CMK (cell line): ENCODE results near the gene ZFAND2B.

Experiments
- DNase-seq: peaks from one replicate; pipeline ENCODE4 v3.0.0-alpha.2; 2010; ENCODE audit warnings: low read depth

The ZFAND2B gene, protein sequence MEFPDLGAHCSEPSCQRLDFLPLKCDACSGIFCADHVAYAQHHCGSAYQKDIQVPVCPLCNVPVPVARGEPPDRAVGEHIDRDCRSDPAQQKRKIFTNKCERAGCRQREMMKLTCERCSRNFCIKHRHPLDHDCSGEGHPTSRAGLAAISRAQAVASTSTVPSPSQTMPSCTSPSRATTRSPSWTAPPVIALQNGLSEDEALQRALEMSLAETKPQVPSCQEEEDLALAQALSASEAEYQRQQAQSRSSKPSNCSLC

GRCh38 chr2:219206328-219207133 lies at the start of gene ZFAND2B:
ZFAND2B (plus strand) TSS chr2:219206782; CDS start chr2:219206988, 206 bp downstream.
- DNase-seq: peak; percentile 80

DNA sequence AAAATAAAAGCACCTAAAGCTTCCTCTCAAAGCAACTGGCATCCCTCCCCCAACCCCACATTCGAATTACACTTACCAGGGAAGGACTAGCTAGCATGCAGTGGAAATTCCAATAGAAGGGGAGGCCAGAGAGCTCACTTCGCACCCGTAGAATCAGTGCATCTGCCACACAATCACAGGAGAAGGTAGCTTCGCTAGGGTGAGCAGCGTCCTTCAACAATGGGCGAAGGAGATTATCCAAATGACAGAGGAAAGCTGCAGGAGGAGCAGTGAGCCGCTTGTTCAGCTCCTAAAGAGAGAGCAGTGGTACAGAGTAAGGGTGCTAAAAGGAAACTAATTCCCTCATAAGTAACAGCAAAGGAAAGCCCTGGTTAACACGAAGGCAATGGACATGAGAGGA lies 49.2 kb upstream of the ZFAND2B start:
- DNase-seq: no peak

GRCh38 chr2:219158025-219158424 lies 48.6 kb upstream of the ZFAND2B start:
- DNase-seq: no peak

- DNase-seq: no peak
Observed at GRCh38 chr2:219158586-219158985, 48.0 kb upstream of the ZFAND2B start.

DNA sequence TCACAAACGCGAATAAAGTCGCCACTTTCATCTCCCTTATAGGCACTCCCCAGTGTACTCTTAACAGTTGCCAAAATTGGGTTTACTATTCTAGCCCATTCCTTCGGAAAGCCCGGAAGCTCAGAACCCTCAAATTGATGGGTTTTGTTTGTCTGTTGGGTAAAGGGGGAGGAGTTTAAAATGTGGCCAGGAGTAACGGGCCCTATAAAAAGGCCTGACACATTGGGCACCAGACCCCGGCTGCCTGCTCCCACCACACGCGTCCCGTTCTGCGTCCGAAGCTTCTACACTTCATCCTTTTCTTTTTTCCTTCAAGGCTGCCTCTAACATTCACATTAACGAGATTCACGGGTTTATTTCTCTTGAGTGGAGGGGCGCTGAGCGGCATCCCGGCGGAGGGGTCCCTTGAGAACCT lies 46.8 kb upstream of the ZFAND2B start:
- DNase-seq: no peak

- peak; percentile 88 for DNase-seq
Observed at GRCh38 chr2:219160186-219161017, 46.2 kb upstream of the ZFAND2B start, which contains the start of gene NHEJ1. NHEJ1 (minus strand) TSS chr2:219160815; CDS start chr2:219158362, 2,453 bp downstream.

DNA sequence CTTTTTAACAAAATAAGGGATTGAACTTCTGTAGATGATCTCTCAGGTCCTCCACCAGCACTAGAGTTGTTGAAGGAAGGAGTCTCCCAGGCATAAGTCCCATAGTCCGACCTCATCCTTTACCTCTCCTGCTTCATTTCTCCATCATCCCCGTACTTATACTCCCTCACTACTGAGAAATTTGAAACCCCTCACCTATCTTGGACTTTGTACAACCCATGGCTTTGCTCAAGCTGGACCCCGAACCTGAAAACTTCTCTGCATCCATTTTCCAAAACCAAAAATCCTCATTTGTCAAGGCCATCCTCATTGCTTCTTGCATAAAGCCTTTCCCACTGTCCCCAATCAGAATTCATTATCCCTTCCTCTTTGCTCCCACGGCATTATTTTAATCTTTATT lies 45.5 kb upstream of the ZFAND2B start:
- no peak for DNase-seq

DNA sequence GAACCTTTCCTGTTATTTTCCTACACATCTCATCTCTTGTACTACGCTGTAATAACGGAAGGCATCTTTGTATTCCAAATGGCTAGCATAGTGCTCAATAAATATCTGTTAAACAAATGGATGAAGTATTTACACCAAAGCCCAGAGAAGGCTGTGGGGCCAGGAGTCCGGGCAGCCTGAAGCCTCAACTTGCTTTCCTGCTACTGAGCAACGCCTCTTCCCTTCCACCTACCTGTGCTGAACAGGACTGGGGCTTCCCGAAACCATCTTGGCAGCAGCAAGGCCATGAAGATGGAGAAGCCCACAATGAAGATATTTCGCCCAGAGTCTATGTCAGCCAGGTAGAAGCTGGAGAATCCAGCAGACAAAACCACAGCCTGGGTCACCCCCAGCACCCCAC lies 43.4 kb upstream of the ZFAND2B start:
- DNase-seq: no peak

- DNase-seq: no peak
Observed at GRCh38 chr2:219165058-219165911, 41.3 kb upstream of the ZFAND2B start.

DNA sequence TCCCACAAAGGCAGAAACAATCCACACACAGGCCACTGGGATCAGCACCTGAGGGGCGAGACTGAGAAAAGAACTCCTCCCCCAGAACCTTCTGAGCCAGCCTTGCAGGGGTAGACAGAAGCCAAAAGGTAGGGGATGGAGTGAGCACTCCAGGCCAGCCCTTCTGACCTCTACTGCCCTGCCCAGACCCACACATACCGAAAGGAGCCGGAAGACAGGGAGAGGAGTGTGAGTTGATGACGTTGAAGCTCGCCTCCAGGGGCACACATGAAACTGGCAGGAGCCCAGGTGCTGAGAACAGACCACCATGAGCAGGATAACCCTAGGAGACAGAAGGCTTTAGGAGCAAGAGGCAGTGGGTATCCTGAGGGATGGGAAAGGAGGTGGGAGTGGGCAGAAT lies 38.6 kb upstream of the ZFAND2B start:
- DNase-seq: no peak

DNA sequence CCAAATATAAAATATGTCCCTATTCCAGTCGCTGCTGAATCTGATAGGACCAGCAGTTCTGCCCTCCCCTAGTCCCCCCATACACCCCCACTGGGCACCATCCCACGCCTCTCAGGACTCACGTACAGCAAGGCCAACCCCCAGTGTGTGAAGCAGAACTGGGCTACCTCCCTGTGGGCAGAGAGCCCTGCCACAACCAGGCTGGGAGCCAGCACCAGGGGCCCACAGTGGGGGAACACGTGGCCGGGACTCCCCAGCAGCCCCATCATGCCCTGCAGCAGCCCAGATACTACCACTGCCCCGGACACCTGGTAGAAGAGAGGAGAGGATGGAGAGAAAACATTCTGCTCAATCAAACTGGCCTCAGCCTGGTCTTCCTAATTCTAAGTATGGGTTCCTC lies 38.1 kb upstream of the ZFAND2B start:
- DNase-seq: no peak

- no peak for DNase-seq
Observed at GRCh38 chr2:219168932-219169331, 37.6 kb upstream of the ZFAND2B start.

DNA sequence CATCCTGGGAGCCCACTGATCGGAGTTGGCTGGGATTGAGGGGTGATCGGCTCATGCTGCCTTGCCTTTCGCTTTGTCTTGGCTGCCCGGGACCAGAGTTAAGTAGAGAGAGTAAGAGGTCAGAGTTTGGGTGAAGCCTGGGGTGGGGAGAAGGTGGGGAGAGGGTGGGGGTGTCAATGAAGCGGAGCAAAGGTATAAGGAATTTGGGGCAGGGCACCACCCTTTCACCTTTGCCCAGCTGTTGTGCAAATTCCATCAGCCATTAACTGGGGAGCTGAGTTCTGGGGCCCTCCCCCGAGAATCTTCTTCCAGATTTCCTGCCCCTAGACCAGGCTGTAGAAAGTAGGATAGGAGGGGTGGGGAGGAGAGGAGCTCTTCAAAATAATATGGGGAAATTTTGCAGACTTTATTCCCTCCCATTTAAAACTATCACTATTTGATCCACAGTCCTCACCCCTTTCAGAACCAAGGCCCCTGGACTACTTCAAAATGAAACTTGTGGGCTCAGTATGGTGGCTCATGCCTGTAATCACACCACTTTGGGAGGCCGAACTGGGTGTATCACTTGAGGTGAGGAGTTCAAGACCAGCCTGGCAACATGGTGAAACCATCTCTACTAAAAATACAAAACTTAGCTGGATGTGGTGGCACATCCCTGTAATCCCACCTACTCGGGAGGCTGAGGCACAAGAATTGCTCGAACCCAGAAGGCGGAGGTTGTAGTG lies 36.5 kb upstream of the ZFAND2B start, which contains the start of gene SLC23A3:
TSS of gene SLC23A3 (minus strand) at position 100 of the 725 bp plus-strand sequence. CDS start at position 55, 45 bp downstream.
- DNase-seq: no peak

DNA sequence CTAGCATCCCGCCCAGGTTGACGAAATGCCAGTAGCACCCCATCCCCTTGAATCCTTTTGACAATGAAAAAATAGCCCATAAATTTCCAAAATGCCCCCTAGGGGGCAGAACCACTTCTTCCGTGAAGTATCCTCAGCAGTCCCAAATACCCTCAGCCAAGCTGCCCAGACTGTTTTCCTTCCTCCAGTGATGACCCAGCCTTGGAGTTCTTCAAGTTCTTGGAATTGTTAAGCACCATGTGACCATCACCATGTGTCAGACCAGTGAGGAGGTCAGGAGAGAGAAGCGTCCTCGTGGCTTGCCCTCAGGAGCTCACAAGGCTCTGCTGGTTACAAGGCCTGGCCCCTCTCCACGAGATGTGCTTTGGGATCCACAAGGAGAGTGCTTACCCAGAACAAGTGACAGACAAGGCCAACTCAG lies 35.3 kb upstream of the ZFAND2B start:
- DNase-seq: no peak

DNA sequence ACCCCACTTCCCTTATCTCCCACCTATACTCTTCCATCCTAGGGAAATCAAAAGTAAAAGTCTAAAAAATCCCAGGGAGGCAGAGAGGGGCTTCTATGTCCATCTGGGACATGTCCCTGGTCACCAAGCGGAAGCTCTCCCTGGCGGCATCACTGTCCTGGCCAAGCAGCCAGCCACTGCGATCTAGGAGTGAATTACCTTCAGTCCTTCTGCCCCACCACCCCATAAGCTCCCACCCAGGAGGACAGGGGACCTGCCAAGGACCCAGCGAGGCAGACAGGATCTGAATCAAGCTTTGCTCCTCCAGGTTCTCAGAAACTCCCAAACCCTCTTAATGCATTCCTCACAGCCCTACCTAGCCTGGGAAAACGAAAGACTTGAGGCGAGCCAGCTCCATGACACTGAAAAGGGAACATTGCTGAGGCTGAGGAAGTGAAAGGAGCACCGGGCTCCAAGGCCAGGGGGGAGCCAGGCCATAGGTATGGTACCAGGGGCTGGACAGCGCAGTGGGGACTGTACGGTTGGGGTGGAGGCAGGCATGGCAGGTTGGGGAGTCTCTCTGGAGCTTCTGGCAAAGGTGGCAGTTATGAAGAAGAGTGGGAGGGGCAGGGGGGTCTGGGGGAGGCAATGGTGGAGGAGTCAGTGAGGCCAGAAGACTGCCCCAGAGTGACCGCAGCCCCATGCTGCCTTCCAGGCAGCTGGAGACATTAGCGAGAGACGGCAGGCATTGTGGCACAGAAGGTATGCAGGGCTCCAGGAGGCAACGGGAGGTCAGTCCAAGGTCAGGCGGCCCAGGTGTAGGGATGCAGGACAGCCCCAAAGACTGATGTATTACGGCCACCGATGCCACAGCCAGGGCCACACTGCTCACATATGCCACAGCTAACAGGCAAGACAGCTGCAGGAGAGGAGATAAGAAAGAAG lies 34.1 kb upstream of the ZFAND2B start:
- no peak for DNase-seq

DNA sequence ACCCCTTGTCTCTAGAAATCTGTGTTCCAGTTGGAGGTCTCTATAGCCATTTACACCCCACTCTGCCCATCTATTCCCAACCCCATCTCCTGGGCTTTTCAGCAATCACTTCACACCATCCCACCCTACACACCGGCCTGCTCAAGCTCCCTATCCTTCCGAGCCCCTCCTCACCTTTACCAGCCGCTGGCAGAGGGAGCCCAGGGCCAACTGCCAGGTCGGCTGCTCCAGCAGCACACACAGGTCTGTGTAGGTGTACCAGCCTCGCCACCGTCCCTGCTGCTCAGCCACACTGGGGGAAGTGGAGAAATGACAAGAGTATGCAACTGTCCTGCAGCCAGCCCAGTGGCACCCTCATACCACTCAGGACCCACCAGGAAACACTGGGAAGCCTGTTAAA lies 33.4 kb upstream of the ZFAND2B start:
- DNase-seq: no peak

DNA sequence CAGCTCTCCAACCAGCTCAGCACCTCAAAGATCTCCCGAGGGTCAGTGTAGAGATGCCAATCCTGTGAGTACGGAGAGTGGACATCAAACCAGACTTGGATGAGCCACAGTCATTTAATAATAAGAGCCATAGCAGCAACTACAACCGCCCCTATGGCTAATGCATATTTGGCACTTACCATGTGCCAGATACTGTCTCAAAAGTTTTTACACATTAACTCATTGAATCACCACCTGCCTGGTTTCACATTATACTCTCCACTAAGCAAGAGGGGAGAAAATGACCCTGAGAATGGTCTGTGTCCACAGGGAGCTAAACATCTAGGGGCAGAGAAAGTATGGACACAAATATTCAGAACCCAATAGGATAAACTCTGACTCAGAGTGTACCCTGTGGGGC lies 32.4 kb upstream of the ZFAND2B start:
- no peak for DNase-seq

- no peak for DNase-seq
Observed at GRCh38 chr2:219174801-219175200, 31.8 kb upstream of the ZFAND2B start.

DNA sequence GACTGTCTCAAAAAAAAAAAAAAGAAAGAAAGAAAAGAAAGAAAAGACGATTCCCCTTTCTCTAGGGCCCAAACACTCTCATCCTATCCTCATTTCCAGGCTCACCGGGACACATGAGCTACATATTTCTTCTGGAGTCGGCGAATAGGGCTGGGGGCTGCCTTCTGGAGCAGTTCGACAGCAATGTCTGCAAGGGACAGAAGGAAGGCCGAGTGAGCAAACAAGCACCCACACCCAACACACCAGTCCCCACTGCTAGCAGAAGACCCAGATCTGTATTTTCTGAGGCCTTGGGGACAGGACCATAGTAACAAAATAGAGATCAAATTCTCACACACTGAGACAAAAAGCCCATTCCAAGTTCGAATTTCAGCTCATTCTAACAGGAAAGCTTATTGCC lies 31.1 kb upstream of the ZFAND2B start:
- DNase-seq: no peak
